Activated CD8-positive, alpha-beta memory T cell treated with anti-CD3 and anti-CD28 coated beads, Interleukin-2, amount 50 U/mL, for 1 hour (primary cell): ENCODE results near the gene DCAF8.

ENCODE experiments used
- DNase-seq: peaks from one replicate; pipeline ENCODE4 v3.0.0-alpha.2; 2020; ENCODE audit errors: extremely low read depth

Gene DCAF8

GRCh38 chr1:160204526-160205241 lies 57.7 kb downstream of the DCAF8 start:
- no peak for DNase-seq

GRCh38 chr1:160200786-160201185 lies 61.6 kb downstream of the DCAF8 start:
- no peak for DNase-seq

- no peak for DNase-seq
Measured at GRCh38 chr1:160197231-160197630, 65.1 kb downstream of the DCAF8 start.

GRCh38 chr1:160196143-160196542 lies 66.2 kb downstream of the DCAF8 start:
- DNase-seq = no peak

GRCh38 chr1:160194737-160195059 lies 67.7 kb downstream of the DCAF8 start:
- no peak for DNase-seq

GRCh38 chr1:160193832-160194736 lies 68.3 kb downstream of the DCAF8 start:
- DNase-seq = no peak

- DNase-seq = peak; percentile 47
Measured at GRCh38 chr1:160193091-160193819, 69.1 kb downstream of the DCAF8 start.

- no peak for DNase-seq
Measured at GRCh38 chr1:160192234-160192633, 70.1 kb downstream of the DCAF8 start.

- DNase-seq = no peak
Measured at GRCh38 chr1:160191756-160192155, 70.6 kb downstream of the DCAF8 start.

GRCh38 chr1:160189649-160190625 lies 72.4 kb downstream of the DCAF8 start, which contains the start of gene CASQ1:
Gene CASQ1 (plus strand): TSS chr1:160190575. CDS start chr1:160190752, 177 bp downstream.
- DNase-seq = no peak

- no peak for DNase-seq
Measured at GRCh38 chr1:160188341-160188740, 74.0 kb downstream of the DCAF8 start.

GRCh38 chr1:160187407-160187806 lies 74.9 kb downstream of the DCAF8 start:
- DNase-seq = no peak

- DNase-seq = no peak
Measured at GRCh38 chr1:160186729-160187128, 75.6 kb downstream of the DCAF8 start.

GRCh38 chr1:160186246-160186645 lies 76.1 kb downstream of the DCAF8 start:
- DNase-seq = no peak

- no peak for DNase-seq
Measured at GRCh38 chr1:160179336-160179735, 83.0 kb downstream of the DCAF8 start.

GRCh38 chr1:160178731-160179130 lies 83.6 kb downstream of the DCAF8 start:
- no peak for DNase-seq

GRCh38 chr1:160177667-160178066 lies 84.7 kb downstream of the DCAF8 start:
- no peak for DNase-seq

GRCh38 chr1:160177231-160177630 lies 85.1 kb downstream of the DCAF8 start:
- no peak for DNase-seq

- DNase-seq = no peak
Measured at GRCh38 chr1:160171980-160172379, 90.4 kb downstream of the DCAF8 start.

GRCh38 chr1:160171354-160171753 lies 91.0 kb downstream of the DCAF8 start:
- no peak for DNase-seq
